Right forelimb (tissue), 1 donor: Measurements from ENCODE around the gene PPM1K.
A peak's percentile ranks its signal among the peaks of the same experiment; 100 is the strongest.
"Not testable (repeated sequence)": the region's sequence is repeated elsewhere in the genome, so short reads cannot be mapped to it uniquely, and the experiment has no call there.

Experiments used
- DNase-seq: peaks from one replicate; pipeline ENCODE4 v3.0.0-alpha.2; 2018

Gene PPM1K

DNA sequence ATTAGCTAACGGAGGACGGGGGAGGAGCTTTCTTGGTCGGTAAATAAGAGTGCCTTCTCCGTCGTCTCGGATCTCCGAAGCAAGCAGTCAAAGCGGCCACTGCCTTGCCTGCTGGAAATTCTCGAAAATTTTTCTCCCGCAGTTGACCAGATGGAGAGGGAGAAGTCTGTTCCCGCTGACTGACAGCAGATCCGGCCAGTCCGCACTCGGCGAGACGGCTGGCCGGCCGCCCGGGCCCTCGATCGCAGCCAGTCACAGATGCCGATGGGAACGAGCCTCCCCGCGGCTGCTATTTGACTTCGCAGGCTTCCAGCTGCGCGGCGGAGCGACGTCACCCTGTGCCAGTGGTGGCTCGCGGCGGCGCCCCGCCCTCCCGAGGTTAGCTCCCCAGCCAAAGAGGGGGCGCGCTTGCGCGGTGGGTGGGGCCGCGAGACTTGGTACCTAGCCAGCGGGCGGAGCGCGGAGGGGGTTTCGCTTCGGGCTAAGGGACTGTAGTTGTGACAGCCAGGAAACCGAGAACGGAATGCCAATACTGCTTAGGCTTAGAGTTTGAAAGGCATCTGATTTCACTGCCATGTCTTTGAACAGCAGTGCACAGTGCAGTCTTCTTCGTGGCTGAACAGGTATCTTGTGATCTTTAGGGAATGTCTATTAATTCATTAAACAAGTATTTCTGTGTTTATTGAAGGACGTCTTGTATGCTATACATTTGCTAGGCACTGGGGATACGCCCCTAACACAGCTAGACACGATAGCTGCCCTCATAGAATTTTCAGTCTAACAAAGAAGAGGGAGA is at the start of gene PPM1K:
PPM1K (minus strand) TSS at position 123 of the 796 bp plus-strand sequence. CDS start 5,978 bp downstream, outside the sequence.
- DNase-seq: peak; percentile 100

DNA sequence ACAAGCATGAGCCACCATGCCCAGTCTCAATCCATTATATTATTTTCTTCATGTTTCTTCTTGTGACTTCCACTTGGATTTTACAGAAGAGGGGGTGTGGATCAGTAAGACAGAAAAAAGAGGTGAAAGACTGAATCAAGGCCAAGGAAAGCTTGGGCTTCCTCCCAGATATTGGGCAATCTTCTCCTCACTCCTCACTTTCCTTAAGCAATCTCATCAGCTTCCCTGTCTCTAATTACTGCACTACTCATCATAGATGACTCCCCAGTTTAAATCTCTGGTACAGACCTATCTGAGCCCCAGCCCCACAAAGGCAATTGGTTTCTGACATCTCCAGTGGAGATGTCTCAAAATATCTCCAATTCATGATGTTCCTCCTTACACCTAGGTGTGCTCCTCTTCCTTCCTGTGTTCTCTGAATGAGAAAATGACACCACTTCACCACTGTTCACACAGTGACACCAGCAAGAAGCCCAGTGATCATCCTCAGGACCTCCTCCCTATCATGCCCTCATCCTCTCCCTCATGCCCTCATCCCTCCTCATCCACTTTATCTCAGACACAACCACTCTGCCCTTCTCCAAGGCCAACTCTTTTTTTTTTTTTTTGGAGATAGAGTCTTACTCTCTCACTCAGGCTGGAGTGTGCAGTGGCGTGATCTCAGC is 49.5 kb upstream of the PPM1K start:
- DNase-seq: no peak

DNA sequence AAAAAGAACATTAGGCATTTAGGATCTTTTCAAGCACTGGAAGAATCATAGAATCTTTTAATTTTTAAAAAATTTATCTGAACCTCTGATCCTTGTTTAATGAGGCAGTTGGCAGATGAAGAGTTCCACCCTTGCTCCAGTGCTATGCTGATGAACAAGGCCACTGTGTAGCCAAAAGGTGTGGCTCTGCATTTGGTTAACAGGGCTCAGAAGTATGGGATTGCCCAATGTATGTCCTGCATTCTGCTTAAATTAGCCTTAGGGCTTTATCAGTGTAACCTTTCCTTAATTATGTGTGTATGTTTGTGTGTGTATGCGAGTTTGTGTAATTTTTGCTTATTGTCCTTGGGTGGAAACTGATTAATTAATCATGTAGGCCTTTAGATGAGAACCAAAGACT is 43.3 kb upstream of the PPM1K start:
- DNase-seq: no peak

DNA sequence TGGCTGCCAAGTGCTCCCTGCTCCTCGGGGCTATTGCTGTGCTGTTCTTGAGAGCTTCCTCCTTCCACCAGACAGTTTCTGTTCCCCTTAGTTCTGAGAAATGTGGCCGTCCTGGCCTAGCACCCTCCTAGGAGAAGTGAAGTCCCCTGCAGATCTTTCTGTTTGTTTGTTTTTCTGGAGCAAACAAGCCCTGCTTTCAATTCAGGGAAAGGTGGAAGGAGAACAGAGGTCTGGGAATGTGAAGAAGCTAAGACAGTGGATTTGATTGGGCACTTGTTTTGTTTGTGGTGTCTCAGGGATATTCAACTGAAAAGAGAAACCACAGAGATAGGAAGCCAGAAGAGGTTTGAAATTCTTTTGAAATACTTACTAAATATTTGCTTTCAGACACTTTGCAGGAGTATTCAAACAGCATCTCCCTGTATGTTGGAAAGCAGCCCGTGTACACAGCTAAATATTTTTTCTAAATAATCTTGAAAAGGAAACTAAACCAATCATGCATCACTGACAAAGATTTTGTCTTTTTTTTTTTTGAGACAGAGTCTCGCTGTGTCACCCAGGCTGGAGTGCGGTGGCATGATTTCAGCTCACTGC is 36.5 kb upstream of the PPM1K start:
- no peak for DNase-seq

DNA sequence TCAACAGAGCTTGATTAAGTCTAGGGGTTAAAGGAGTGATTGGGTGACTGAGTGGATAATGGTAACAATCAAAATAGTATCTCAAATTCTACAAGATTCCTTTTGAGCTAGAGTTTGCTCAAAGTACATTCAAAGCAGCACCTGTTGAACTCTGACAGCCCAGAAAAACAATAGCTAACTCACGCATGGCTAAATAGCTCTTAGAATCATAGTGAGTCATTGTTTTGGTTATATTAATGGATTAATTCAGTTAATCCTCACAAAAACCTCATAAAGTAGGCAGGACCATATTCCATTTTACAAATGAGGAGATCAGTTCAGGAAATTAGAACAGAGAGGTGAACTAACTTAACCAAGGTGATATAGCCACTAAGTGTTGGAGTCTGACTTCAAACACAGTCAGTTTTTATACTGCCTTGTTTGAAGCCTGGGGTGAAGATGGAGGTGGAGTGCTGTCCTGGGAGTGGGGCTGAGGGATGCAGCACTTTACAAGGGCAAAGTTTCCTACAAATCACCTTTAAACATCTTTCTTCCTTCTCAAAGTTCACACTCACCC is 35.9 kb upstream of the PPM1K start:
- no peak for DNase-seq

DNA sequence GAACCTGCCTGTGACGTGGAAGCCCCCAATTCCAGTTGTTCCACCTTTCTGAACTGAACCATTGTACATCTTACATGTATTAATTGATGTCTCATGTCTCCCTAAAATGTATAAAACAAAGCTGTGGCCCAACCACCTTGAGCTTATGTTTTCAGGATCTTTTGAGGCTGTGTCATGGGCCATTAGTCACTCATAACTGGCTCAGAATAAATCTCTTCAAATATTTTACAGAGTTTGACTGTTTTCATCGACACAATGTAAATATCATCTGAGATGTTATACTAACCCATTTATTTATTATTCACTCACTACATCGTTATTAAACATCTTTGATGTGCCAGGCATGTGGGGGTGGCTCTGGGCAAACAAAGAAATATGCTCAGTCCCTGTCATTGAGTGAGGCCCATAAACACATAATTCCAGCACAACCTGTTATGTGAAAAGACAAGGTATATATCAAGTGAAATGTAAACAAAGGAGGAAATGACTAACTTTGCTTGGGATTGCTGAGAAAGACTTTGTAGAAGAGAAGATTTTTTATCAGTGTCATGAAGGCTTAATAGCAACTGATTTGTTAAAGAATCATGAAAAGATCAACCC is 34.5 kb upstream of the PPM1K start:
- DNase-seq: no peak

DNA sequence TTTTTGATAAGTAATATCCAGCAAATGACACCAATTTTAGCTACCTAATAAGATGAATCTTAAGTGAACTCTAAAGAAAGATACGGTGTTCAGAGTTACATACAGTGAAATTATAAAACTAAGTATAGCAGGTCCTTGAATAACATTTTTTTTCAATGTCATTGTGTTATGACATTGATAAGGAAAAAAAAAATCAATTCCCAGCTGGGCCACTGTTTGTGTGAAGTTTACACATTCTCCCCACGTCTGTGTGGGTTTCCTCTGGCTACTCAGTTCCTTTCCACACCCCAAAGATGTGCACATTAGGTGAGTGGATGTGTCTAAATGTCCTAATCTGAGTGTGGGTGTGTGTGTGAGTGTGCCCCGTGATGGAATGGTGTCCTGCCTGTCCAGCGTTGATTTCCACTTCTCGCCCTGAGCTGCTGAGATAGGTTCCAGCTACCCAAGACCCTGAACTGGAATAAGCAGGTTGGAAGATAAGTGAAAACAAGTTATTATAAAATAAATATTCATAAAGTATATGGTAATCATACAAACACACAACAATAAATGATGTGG is 31.2 kb upstream of the PPM1K start:
- no peak for DNase-seq

DNA sequence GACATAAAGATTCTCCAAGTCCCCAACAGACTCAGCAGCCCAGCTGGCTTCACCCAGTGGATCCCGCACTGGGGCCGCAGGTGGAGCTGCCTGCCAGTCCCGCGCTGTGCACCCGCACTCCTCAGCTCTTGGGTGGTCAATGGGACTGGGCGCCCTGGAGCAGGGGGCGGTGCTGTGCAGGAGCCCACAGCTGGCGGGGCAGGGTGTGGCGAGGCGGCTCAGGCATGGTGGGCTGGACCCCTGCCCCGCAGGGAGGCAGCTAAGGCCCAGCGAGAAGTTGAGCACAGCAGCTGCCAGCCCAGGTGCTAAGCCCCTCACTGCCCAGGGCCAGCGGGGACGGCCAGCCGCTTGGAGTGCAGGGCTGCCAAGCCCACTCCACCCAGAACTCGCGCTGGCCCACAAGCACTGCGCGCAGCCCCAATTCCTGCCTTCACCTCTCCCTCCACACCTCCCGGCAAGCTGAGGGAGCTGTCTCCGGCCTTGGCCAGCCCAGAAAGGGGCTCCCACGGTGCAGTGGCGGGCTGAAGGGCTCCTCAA is 28.8 kb upstream of the PPM1K start:
- DNase-seq: not testable (repeated sequence)

DNA sequence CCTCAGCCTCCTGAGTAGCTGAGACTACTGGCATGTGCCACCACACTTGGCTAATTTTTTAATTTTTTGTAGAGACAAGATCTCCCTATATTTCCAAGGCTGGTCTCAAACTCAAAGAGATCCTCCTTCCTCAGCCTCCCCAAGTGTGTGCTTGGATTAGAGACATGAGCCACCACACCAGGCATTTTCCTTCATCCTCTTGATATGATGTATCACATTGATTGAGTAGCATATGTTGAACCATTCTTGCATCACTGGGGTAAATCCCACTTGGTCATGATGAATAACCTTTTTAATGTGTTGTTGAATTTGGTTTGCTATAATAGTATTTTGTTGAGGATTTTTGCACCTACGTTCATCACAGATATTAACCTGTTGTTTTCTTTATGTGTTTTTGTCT is 24.2 kb upstream of the PPM1K start:
- DNase-seq: no peak

DNA sequence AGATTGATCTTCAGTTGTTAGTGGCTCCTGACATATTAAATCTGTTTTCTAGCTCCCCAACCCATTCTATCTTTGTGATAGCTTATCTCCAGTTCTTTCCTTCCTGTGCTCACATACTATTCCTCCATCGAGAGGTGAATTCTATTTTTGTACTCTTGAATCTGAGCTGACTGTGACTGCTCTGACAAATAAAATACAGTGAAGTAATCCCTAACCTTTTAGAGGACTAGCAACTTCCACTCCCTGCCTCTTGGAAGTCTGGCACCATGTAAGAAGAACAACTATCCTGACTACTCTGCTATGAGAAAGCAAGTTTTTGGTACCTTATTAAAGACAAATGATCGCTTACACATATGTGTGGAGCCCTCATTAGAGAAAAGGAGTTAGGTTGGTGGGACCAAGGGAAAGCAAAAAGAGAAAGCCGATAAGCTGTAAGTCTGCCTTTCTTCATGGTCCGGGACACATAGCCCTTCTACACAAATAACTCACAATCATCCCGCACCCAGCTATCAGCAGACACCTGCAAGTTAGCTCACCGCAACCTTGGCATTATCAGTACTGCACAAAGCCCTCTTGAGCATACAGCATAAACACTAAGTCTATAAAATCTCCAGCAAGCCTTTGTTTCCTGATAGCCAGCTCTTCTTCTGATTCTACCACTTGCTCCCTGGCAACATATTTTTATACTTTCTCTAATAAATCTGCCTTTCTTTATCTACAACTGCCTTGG is 13.5 kb upstream of the PPM1K start:
- no peak for DNase-seq

DNA sequence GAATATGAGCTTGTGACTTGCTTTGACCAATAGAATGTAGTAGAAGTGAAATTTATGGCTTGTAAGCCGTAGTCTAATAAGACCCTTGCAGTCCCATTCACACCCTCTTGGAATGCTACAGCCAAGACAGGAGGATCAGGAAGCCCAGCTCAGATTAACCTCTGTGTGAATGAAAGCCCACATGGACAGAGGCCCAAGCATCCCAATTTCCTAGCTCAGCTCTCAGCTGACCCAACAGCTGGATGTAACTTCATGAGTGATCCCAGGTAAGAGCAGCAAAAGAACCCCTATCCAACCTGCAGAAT is 12.8 kb upstream of the PPM1K start:
- DNase-seq: no peak

DNA sequence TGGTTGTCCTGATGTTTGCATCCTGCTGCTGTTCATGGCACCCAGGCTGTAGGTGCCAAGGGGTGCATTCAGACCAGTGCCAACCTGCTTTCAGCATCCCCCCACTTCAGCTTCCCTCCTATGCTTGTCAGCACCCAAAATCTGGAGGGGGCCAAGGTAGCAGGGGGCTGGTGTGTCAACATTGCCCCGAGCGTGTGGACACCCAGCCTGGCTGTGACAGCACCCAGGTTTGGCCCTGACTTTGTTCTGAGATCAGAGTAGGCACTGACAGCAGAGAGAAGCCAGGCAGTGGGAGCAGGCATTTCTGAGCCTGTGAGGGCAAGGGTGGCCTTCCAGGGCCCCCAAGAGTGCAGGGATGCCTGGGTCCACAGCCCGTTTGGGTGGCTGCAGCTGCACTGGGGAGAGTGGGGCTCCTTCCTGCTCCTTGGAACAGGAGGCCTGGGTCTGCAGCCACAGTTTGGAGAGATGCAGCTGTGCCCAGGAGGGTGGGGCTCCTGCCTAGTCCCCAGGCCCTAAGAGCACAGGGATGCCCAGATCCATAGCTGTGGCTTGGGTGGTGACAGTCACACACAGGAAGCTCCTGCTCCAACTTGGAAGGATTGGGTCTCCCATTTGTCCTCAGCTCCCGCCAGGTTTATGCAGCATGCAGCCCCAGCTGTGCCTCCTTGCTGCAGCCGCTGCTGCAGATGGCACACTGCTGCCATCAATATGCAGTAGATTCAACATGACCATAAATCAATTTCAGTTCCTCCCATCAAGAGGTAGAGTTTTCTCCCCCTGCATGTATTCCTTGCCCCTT is 12.3 kb upstream of the PPM1K start:
- no peak for DNase-seq

DNA sequence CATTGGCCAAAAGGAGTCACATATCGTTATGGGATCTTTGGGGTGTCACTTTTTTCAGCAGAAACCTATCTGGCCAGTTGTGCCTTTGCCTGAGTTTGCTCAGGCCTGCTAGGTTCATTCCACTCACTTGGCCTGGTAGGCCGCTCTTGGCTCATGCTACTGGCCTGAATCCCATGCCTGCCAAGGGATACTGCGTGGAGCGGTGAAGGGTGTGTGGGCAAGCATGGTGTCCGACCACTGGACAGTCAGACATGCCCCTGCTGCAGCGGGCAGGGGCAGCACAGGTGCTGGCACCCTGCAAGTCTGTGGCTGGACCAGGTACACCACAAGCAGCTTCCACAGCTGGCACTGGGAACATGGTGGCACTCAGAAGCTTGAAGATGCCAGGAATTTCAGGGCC is 11.3 kb upstream of the PPM1K start:
- DNase-seq: no peak

DNA sequence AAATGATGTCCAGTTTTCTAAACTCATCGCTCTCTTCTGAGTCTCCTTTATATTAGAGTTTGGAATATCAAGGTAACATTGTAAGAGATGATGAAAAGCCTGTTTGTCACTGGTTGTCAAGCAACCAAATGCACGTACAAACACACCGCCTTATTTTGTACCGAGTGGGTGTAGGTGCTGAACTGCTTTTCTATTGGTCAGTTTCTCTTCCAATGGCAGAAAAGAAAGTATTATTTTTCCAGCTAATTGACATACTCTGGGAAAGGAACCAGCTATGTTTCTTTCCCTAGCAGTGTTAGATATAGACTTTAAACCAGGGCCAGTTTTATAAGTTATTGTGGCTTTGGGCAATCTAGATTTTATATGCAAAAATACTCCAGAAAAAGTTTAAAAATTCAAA is 6.6 kb upstream of the PPM1K start:
- no peak for DNase-seq

DNA sequence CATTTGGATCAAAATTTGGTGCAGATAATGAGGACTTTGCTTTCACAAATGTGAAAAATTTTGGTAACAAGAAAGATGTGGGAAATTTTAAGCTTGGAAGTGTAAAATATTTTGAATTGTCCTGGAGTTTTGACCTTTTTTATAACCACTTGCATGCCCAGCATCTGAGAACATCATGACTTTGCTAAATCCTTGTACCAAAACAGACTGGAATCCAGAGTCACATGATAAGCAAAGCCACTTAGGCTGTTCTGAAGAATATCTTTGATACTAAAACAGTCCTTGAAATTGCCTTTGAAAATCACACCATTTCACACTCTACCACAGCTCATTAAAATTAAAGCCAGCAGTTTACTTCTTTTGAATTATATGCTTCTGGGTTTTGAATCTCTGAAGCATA is 2.5 kb upstream of the PPM1K start:
- DNase-seq: no peak

DNA sequence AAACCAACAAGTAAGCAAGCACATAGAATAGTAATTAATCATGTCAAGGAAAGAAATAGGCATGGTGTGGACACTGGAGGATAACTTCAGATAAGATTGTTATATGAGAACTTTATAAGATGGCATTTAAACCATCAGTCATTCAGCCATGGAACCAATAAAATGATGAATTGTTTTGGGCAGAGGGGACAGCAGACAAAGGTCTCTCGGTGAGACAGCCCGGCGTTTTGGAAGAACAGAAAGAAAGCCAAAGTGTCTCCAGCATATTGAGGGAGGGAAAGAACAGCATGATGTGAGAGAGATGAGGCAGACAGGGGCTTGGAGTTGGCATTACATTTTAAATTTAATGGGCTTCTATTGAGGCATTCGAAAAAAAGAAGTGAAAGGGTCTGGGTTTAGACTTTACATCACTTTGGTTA is 883 bp upstream of the PPM1K start:
- DNase-seq: no peak

DNA sequence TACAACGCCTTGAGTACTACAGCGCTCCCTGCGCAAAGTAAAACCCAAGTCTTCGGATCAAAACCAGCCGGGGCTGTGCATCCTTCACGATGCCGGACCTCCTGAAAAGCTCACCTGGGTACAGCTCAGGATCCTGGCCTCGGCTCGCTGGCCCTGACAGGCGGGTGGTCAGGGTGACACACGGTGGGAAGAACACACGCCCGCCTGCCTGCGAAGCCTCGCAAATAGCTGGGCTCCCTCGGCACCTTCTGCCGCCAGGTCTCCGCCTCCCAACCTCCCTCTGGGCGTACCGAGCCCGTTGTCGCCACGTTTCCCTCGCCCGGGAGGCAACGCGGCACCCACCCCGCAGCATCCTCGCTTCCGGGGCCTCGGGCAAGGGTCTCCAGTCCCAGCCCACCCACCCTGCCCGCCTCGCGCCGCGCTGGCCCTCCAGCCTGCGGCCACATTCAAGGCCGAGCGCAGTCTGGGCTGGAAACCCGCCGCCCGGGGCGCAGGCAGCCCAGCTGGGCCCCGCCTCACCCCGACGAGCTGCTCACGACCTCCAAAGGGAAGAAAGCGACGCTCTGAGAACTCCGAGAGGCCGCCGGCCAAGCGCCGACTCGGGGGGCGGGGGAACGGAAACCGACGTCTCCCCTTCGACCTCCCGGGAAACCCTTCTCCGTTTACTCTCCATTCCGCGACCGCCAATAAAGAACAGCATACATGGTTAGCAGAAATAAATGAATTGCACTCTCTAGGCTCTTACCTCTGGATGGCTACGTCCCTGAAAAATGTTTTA is 511 bp downstream of the PPM1K start:
- DNase-seq: peak; percentile 81

DNA sequence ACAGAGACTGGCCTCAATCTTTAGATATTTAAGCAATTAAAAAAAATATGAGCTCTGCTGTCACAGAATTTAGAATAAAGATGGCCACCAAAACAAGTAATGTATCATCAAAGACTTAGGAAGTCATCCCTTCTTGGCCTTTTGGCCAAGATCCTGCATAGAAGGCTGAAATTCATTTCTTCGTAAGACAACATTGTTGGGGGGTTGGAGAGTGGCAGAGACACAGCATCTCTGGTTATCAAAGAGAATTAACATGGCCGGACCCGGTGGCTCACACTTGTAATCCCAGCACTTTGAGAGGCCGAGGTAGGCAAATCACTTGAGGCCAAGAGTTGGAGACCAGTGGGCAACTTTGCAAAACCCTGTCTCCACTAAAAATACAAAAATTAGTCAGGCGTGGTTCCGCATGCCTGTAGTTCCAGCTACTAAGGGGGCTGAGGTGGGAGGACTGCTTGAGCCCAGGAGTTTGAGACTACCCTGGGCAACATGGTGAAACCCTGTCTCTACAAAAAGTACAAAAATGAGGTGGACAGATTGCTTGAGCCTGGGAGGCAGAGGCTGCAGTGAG is 4.0 kb downstream of the PPM1K start:
- DNase-seq: no peak

DNA sequence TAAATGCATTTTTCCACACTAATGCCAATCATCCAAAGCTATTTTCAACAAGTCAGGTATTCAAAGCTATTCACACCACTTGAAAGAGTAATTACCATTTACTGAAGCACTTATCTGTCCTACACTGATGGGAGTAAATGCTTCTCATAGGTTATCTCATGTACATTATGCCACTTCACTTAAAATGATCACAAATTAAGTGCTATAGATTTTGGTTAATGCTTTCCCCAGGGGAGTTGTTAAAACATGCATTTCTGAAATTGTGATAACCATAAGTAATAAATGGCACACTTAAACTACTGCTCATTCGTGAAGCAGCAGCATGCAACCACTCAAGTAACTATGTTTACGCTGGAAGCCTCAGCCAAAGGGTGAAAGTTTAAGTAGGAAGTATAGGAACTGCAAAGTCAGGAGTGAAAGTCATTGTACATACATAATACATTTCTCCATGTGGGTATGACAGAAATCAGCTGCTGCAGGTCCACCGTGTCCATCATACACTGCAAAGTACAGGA is 6.6 kb downstream of the PPM1K start:
- no peak for DNase-seq
